Left colon (tissue), 2 donors: ENCODE results near the gene ASB2. TPM values are rescaled to one million over a fixed set of nuclear protein-coding genes. Genes with fewer than 3 reads are reported as not detected.

Source experiments
- ATAC-seq: fragments of 200-7000 bp; cut with Tn5 transposase; one replicate; pipeline ENCODE4 v1.9.1; 2020; ENCODE audit warnings: mild to moderate bottlenecking, moderate library complexity
- DNase-seq, 2 donors: peaks; one replicate each; pipeline ENCODE4 v3.0.0-alpha.2; 2020
- intact Hi-C, 2 donors: fragments of 100-400 bp; cut with DNase I in 1 of 2; cut with micrococcal nuclease in 1 of 2; formaldehyde crosslinking; loops; one replicate each; pipeline versions ENCODE4 v1.11.2 to v1.14.0; 2022; cut with DNase I, micrococcal nuclease
- long read RNA-seq: library from polyadenylated mRNA; unstranded; transcript quantifications from one replicate; pipeline ENCODE4 v2.0.0, GENCODE V29; 2021
- total RNA-seq, 2 donors: library from RNA; stranded (reverse); fragmentation: NEBNext Ultra II Directional; extraction: Animal tissue kit (Norgen Biotek cat#: 25700); gene quantifications; one replicate each; pipeline ENCODE4 v1.2.1, GENCODE V29; 2021
- donor health status: DM: no; HTN: no; CAD: no.
- donor health status: DM: yes; HTN: yes; CAD: no.

ASB2 gene, protein sequence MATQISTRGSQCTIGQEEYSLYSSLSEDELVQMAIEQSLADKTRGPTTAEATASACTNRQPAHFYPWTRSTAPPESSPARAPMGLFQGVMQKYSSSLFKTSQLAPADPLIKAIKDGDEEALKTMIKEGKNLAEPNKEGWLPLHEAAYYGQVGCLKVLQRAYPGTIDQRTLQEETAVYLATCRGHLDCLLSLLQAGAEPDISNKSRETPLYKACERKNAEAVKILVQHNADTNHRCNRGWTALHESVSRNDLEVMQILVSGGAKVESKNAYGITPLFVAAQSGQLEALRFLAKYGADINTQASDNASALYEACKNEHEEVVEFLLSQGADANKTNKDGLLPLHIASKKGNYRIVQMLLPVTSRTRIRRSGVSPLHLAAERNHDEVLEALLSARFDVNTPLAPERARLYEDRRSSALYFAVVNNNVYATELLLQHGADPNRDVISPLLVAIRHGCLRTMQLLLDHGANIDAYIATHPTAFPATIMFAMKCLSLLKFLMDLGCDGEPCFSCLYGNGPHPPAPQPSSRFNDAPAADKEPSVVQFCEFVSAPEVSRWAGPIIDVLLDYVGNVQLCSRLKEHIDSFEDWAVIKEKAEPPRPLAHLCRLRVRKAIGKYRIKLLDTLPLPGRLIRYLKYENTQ
- 10 to 100 TPM in 1 of 2 donors, 1 to 10 TPM in 1; 1.5 to 13.7 TPM for total RNA-seq
- long read RNA-seq, partial matches to known transcripts, result 0 of 1 reads
- long read RNA-seq, other reads (novel, unspliced or antisense), result 1 of 1 reads

DNA sequence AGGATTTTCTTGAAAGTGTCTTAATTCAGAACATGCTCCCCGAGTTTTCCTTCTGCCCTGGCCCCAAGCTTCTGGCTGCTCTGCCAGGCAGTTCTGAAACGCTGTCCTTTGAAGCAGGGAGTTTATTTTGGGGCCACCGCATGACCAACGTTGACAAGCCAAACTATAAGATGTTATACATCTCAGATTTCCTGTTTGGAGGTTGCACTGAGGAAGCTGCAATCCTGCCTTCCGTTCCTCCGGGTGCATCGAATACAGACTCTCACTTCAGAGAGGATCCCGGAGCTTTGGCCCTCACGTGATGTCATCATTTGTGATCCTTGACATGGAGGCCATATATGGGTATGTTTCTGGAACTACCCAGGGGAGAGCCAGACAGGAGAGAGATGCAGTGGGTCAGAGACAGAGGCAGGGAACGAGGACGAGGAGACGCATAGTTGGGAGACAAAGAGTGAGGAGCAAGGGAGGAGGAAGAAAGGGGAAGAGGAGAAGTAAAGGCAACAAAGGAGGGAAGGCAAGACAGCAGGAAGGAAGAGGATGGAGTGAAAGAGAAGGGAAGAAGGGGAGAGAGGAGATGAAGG, at the start of gene ASB2:
Gene ASB2 (minus strand): TSS at position 94 of the 581 bp plus-strand sequence. CDS start 12,031 bp downstream, outside the sequence.
- intact Hi-C loops, result no loop called here
- DNase-seq (peak in 1 of 2 donors; percentile 66), ATAC-seq (peak; percentile 21)

DNA sequence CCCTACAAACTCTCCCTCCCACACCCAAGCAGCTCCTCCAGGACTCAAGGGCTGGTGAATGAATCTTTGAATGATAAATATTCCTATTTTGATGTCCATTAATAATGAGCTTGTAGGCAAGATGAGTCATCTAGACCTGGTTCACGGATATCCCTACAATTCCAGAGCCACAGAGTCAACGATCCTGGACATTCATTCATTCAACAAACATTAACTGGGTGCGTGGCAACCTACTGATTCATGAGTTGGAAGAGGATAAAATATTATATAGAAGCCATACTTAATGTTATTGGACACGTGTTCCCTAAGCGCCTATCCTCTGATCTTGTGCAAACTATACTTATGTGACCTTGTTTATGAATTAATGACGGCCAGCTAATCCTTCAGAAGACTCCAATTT, 49.4 kb upstream of the ASB2 start:
- intact Hi-C loops, result no loop called here
- ATAC-seq (no peak), DNase-seq (no peak)

DNA sequence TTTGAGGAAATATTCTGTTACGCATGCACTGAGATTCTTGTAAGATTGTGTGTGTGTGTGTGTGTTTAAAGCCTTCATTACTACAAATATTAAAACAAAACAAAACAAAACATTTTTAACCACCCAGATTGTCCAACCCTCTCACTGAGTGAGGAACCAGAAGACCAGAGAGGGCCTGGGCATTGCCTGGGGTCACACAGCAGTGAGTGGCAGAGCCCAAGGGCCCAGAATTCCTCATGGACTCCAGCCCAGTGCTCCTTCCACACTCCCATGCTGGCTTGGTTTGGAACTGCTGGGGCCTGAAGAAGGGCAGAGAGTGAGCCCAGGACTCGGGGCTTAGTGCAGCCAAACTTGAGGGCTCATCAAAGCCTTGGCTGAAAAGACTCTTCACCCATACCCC, 48.2 kb upstream of the ASB2 start:
- DNase-seq (no peak), ATAC-seq (no peak)
- intact Hi-C loops, result no loop called here

DNA sequence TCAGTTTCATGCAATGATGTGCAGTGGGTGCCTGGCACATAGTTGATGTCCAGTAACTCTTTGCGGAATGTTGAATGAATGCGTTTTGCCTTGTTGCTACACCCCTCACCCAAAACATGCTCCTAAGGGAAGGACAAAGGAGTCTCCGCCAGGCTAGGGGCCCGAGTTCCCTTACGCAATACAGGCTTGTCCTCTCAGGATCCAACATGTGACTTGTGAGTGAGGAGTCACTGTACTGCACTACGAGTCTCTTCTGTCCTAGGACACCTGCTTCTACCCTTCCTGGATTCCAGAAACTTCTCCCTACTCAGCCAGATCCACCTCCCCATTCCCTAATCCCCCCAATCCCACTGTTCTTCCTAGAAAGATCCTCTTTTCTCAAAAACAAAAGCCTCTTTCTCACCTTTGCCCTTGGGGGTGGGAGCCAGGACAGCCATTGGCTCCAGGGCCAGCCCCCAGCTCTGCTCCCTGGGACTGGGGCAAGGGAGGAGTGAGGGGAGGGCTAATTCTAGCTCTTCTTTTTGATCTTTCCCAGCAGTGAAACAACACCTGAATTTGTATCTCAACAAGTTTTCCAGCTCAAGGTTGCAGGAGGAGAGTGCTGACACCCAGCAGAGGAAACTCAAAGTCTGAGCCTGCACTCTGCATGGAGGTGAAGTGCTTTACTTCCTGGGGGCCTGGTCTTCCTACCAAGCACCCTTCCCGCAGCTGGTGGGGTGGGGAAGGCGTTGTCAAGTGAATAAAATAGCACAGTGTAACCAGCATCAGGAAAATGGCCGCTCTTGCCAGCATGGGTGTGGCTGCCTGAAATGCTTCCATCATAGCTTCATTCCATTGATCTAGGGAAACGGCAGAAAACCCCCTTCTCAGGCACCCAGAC, 46.4 kb upstream of the ASB2 start:
- no peak for ATAC-seq
- no peak for DNase-seq
- intact Hi-C loops, result no loop called here

DNA sequence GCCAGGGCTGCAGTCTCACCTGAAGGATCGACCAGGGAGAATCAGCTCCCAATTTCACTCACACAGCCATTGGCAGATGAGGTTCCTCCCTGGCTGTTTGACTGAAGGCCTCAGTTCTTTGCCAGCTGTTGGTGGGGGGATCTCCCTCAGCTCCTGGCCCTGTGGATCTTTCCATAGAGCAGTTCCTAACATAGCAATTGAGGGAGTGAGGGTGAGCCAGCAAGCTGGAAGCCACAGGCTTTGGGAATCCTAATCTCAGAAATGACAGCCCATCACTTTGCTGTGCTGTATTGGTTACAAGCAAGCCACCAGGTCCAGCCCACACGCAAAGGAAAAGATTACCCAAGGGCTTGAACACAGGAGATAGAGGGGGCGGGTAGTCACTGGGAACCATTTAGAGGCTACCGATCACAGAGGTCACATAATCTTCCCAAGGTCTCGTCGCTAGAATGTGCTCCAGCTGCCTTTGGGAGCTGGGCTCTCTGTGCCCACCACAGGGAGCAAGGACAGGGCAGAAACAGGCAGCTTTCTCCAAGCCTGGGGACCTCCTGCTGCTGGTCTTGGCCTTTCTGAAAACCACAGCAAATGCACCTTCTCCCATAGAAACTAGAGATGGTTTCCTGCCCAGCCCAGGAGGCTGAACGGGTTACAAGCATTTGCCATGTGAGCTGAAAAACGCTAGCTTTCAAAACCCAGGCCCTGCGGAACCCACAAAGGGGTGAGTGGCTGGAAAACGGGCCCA, 45.2 kb upstream of the ASB2 start:
- intact Hi-C loops, result no loop called here
- no peak for DNase-seq
- no peak for ATAC-seq

DNA sequence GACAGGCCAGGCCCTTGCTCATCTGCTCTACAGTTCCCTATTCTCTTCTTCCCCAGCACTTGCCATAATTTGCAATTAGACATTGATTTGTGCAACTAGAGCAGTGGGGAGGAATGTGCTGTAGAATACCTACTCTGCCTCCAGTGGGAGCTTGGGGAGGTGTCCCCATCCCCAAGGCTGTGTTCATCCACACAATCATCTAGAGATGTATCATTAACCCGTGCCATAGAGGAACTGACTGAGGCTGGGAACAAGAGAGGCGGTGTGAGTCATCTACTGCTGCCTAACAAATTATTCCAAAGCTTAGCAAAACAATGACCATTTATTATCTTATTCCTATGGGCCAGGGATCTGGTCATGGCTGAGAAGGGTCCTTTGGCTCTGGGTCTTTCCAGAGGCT, 44.6 kb upstream of the ASB2 start:
- intact Hi-C loops, result no loop called here
- ATAC-seq, result no peak
- no peak for DNase-seq

DNA sequence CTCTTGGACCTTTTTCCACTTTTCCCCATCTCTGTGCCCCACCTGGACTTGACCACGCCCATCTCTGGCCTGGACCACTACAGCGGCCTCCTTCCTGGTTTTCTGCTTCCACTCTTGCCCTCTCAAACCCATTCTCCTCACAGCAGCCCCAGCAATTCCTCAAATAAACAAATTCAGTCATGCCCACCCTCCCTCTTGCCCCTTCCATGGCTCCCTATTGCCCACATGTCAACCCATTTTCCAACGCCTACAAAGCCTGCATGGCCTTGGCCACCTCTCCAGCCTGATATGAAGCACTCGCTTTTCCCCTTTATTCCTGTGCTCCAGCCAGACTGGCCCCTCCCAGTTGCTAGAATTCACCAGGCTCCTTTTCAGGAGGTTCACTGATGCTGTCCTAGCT, 43.9 kb upstream of the ASB2 start:
- DNase-seq (no peak), ATAC-seq (no peak)
- intact Hi-C loops, result no loop called here

DNA sequence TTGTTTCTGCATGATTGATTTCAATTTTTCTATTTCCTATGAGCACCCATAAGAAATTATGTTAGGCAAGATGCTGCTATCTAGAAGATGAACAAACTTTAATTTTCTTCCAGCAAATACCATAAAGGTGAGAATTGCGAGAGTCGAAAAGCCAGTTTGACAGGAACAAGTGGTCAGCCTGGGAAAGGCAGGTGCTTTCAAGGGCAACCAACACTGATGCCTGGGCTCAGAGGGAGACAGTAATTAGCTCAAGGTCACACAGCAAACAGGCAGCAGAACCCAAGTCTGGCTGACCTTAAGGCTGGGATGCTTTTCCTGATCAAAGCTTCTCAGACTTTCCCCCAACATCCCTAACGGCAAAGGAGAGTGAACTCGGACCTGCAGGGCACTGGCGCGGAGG, 43.0 kb upstream of the ASB2 start:
- ATAC-seq (no peak), DNase-seq (no peak)
- intact Hi-C loops, result no loop called here

DNA sequence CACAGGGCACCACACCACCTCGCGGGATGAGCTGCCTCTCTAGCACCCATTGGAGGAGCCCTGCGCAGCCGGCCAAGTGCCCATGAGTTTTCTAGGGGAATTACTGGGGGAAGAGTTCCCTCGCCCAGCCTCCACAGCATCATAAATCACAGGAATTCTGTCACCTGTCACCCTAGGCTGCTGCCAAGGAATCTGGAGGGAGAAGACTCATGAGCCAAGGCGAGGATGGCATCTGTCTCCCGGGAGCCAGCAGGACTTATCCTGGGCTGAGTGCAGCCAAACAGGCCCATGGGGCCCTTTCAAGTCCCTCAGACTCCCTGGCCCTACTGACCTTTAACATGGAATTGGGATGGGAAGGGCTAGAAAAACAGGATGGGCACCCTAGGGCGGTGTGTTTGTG, 41.9 kb upstream of the ASB2 start:
- DNase-seq (no peak), ATAC-seq (no peak)
- intact Hi-C loops, result no loop called here

DNA sequence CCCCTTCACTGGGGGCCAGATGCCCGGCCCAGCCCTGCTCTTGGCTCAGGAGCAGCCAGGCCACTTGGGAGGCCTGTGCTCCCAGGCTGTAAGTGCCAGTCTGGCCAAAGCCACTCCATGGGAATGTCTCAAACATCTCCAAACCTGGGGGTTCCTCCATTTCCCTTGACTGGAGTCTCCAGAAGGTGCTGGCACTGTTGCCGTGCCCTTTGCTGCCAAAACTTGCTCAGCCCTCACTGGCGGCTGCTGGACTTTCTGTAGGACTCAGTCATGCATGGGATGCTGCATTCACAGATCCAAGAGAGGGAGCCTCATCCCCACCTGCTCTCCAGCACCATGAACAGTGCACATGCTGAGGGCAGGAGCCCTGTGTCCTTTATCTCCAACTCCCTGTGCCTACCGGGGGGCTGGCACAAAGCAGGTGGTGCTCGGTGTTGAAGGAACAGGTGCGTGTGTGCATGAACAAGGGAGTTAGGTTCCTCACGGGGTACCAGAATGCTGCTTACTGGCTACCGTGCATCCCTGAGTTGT, 40.1 kb upstream of the ASB2 start:
- DNase-seq, result no peak
- no peak for ATAC-seq
- intact Hi-C loops, result no loop called here

DNA sequence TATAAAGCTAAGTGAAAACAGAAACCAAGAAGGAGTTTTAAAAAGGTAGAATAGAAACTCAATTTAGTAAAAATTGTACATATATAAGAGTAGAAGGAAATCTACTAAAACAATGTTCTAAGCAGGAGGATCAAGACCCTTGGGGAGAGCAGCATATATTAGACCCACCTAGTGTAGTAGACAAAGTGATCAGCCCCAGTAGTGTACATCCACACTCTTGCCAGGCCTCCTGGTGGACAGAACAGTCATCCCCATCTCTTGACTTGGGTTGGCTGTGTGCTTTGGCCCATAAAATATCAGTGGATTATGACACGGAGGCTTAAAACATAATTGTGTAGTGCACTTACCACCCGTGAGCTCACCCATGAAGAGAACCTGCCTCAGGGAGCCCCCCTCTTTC, 38.9 kb upstream of the ASB2 start:
- no peak for DNase-seq
- no peak for ATAC-seq
- intact Hi-C loops, result no loop called here

DNA sequence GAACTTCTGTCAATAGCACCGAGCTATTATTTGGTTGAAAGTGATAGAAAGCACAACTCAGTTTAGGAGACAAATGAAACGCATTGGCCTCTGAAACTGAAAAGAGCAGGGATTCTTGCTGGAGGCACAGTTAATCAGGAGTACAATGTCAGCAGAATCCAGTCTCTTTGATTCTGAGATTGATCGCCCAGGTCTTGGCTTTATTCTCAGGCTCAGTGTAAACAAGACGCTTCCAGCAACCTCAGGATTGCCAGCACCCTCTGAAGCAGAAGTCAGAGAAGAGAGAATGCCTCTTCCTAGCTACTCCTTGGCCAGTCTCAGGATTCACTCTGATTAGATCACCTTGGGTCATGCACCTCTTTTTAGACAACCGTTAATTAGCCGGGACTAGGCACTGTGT, 38.0 kb upstream of the ASB2 start:
- intact Hi-C loops, result no loop called here
- no peak for DNase-seq
- no peak for ATAC-seq

DNA sequence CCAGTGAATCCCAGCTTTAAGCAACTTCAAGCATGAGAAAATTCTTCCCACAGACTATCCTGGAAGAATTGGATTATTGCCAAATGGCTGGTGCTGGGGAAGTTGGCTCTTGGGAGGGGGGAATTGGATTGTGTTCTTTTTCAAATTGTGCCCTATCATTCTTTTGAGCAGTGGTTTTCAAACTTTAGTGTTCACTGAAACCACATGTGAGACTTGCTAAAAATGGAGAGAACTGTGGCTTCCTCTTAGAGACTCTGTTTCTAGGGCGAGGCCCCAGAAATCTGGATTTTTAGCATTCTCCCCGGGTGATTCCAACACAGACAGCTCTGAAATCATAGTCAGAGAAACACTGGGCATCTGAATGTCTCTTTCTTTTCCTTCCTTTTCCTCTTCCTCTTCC, 35.4 kb upstream of the ASB2 start:
- DNase-seq, result no peak
- ATAC-seq, result no peak
- intact Hi-C loops, result no loop called here

DNA sequence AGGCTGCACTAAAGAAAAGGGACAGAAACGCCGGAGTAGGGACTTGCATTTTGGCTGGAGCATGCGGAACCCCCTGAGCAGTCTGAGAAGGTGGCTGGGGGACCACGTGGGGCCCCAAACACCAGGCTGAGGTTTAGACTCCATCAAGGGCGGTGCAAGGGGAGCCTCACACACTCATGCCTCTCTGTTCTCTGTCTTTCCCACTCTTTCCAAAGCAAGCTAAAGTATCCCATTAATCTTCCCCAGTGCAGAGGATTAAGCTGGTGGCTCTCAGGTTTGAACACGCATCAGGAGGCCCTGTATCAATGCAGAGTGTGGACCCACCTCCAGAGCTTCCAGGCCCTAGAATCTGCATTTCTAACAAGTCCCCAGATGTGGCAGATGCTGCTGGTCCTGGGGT, 34.3 kb upstream of the ASB2 start:
- no peak for DNase-seq
- ATAC-seq, result no peak
- intact Hi-C loops, result no loop called here

DNA sequence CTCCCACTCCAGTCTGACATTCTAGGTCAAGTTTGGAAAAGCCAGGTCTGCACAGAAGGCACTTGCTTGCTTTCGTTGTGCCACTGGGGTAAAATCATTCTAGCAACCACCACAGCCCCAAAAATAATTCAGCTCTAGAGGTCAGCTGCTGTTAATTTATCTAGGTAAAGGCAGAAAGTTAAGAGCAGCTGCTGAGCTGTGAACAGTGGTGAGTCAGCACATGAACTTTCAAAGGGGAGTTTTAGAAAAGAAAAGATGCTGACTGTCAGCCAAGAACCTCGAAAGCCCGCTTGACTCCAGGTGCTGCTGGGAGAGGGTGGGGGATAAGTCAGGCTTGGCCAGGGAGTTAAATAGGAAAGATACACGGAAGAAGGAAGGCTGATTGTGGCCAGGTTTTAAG, 33.4 kb upstream of the ASB2 start:
- ATAC-seq (no peak), DNase-seq (no peak)
- intact Hi-C loops, result loop anchor here in 1 of 2 donors (10.0 kb wide), 1 partner anchor 65 kb away; no protein-coding TSS in a partner anchor

DNA sequence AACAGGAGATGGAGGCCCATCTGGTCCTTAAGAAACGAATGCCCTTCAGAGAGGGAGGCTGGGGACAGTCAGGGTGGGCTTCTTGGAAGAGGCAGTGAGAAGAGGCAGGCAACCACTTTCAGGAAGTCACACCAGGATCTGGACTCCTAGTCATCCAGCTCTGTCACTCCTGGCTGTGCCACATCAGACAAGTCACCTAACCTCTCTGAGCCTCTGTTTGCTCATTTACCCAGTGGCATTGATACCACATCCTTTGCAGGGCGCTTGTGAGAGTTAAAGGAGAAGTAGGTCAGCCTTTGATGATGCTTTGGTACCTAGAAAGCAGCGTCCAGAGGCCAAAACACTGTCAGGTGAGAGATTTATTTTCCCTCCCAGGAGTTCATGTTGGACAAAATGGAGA, 31.9 kb upstream of the ASB2 start:
- intact Hi-C loops, result loop anchor here in 1 of 2 donors (10.0 kb wide), 1 partner anchor 63 kb away; no protein-coding TSS in a partner anchor
- DNase-seq, result no peak
- no peak for ATAC-seq

DNA sequence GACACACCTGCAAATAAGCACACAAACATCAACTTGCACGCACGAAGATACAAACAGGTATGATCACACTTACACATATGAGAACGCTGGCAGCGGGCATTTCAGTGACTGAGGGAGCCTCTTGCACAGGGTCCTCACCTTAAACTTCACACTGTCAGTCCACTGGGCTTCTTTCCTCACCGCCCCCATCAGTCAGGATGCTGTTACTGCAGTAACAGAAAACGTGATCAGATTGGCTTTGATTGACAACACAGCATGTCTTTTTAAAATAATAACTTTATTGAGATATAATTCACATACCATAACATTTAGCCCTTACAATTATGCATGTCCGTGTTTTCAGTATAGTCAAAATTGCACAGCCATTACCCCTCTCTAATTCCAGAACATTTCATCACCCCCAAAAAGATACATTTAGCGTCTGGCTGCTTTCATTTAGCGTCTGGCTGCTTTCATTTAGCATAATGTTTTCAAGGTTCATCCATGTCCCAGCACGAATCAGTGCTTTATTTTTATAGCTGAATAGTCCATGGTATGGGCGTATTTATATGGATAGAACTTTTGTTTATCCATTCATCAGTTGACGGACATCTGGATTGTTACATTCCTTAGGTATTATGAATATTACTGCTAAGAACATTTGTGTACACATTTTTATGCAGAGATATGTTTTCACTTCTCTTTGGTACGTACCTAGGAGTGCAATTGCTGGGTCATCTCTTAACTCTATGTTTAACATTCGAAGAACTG, 29.1 kb upstream of the ASB2 start:
- no peak for ATAC-seq
- intact Hi-C loops, result loop anchor here in 1 of 2 donors (10.0 kb wide), 1 partner anchor 61 kb away; no protein-coding TSS in a partner anchor
- DNase-seq, result no peak
